GM19324 (cell line): ENCODE results near the gene SNAPC2.
"Not testable (repeated sequence)": the region's sequence is repeated elsewhere in the genome, so short reads cannot be mapped to it uniquely, and the experiment has no call there.

Experiments
- ATAC-seq: cut with Tn5 transposase; IDR thresholded peaks from one replicate; pipeline ENCODE4 v1.9.1; 2021; ENCODE audit warnings: mild to moderate bottlenecking, moderate library complexity; ENCODE audit not compliant: unreplicated experiment, low FRiP score

Gene SNAPC2

DNA sequence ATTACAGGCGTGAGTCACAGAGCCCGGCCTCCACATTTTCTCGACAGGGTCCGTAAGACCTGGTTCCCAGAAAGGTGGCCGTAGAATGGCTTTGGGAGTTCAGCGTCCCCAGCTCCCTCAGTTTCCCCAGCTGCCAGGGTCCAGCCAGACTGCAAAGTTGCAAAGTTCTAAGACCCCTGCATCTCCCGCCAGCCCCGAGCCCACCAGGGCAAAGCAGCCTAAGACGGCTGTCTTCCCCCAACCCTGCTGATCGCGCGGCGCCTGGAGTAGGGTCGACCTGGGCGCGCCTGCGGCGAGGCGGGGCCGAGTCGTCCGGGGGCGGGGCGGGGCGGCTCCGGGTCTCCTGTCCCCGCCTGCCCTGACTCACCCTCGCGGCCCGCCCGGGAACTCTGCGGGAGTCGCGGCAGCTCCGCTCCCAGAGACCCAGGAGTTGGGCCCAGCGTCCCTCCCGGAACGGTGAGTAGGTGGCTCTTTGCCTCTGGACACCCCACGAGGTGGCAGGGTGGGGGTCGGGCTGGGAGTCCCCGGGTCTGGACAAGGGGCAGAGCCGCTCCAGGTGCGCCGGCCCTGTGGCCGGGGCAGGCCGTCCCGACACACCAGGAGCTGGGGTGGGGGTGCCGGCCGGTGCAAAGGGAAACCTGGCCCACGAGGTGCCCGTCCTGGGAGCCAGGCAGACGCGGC is 31.9 kb upstream of the SNAPC2 start, which contains the start of gene LRRC8E:
LRRC8E (plus strand) TSS at position 366 of the 681 bp plus-strand sequence. CDS start 7,094 bp downstream, outside the sequence.
- ATAC-seq: no peak

DNA sequence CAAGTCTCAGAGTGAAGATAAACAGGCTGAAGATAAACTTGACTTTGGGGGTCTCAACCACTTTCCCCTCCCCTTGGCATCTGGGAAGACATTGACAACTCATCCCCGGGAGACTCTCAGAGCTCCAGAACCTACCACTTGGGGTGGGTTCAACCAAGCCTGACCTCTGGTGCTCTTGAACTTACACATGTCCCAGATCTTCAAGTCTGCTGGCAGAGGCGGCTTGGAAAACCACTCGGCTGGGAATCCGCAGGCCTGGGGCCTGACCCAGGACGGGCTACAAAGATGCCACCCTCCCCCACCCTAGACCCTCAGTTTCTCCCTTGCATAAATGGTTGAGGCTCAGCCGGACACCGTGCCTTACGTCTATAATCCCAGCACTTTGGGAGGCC is 31.3 kb upstream of the SNAPC2 start:
- ATAC-seq: no peak

DNA sequence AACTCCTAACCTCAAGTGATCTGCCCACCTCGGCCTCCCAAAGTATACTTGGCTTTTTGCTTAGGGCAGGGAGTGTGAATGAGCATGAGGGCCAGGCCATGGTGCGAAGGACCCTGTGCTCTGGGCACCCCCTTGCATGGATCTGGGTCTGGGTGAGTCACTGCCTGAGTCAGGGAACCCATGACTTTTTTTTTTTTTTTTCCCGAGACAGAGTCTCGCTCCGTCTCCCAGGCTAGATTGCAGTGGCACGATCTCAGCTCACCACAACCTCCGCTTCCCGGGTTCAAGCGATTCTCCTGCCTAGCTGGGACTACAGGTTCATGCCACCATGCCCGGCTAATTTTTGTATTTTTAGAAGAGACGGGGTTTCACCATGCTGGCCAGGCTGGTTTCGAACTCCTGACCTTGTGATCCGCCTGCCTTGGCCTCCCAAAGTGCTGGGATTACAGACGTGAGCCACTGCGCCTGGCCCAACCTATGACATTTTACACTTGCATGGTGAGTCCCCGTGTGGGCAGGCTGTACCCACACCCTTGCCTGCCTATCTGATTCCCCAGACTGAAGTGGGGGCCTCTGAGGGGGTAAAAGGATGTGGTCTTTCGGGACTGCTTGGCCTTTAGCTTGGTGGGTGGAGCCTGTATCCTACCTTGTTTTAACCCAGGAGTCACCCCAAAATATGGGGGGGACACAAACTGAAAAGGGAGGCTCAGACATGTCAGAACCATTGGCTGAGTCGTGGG is 26.6 kb upstream of the SNAPC2 start:
- ATAC-seq: not testable (repeated sequence)

DNA sequence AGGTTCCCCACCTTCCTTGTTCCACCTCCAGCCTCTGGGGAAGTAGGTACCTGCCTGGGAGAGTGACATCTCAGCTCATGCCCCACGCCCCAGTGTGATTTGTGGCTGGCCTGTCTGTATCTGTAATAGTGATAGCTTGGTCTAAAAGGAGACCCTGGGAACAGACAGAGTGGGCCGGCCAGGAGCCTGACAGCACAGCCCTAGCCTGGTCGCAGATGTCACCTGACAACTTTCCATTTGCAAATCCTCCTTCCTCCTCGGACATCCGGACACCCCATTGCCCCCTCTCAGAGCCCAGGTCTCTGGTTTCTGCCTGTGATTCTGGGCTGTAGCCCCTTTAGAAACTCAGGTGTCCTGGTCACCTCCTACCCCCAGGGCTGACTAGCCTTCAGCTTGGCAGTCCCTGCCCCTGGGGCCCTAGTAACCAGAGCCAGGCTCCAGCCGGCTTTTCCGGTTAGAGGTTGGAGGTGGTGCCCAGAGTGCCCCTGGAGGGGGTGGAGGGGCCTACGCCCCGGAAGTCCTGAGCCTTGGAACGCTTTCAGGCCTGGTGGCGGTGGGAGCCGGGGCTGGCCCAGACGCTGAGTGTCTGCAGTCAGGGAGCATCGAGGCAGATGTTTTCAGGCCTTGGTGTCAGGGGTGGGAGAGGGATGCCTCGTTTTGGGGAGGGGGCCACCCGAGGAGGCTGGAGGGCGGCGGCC is 25.4 kb upstream of the SNAPC2 start:
- no peak for ATAC-seq

DNA sequence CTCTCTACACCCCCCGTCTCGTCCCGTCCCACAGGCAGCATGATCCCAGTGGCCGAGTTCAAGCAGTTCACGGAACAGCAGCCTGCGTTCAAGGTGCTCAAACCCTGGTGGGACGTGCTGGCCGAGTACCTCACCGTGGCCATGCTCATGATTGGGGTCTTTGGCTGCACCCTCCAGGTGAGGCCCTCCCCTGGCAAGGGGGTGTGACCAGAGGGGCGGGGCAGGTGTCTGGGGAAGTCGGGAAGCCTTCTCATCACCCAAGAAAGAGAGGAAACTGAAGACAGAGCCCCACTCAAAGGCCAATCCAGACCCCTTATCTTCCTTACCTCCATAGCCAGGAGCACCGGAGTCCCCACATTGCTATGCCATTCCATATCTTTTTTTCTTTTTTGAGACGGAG is 24.6 kb upstream of the SNAPC2 start:
- ATAC-seq: no peak

DNA sequence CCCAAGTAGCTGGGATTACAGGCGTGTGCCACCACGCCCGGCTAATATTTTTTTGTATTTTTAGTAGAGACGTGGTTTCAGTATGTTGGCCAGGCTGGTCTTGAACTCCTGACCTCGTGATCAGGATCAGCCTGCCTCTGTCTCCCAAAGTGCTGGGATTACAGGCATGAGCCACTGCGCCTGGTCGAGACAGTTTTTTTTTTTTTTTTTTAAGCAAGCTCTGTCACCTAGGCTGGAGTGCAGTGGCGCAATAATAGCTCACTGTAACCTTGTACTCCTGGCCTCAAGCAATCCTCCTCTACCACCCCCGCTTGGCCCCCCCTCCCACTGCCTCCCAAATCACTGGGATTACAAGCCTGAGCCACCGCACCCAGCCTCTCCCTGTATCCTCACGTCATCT is 22.8 kb upstream of the SNAPC2 start:
- no peak for ATAC-seq

DNA sequence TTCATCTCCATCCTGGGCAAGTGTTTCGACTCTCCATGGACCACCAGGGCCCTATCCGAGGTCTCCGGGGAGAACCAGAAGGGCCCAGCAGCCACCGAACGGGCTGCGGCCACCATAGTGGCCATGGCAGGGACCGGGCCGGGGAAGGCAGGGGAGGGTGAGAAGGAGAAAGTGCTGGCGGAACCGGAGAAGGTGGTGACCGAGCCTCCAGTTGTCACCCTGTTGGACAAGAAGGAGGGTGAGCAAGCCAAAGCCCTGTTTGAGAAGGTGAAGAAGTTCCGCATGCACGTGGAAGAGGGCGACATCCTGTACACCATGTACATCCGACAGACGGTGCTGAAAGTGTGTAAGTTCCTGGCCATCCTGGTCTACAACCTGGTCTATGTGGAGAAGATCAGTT is 21.2 kb upstream of the SNAPC2 start:
- no peak for ATAC-seq

DNA sequence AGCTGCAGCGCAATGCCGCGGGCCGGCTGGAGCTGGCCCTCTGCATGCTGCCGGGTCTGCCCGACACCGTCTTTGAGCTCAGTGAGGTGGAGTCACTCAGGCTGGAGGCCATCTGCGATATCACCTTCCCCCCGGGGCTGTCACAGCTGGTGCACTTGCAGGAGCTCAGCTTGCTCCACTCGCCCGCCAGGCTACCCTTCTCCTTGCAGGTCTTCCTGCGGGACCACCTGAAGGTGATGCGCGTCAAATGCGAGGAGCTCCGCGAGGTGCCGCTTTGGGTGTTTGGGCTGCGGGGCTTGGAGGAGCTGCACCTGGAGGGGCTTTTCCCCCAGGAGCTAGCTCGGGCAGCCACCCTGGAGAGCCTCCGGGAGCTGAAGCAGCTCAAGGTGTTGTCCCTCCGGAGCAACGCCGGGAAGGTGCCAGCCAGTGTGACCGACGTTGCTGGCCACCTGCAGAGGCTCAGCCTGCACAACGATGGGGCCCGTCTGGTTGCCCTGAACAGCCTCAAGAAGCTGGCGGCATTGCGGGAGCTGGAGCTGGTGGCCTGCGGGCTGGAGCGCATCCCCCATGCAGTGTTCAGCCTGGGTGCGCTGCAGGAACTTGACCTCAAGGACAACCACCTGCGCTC is 20.3 kb upstream of the SNAPC2 start:
- ATAC-seq: no peak

DNA sequence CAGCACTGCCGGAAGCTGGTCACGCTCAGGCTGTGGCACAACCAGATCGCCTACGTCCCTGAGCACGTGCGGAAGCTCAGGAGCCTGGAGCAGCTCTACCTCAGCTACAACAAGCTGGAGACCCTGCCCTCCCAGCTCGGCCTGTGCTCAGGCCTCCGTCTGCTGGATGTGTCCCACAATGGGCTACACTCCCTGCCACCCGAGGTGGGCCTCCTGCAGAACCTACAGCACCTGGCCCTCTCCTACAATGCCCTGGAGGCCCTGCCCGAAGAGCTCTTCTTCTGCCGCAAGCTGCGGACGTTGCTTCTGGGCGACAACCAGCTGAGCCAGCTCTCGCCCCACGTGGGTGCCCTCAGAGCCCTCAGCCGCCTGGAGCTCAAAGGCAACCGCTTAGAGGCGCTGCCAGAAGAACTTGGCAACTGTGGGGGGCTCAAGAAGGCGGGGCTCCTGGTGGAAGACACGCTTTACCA is 19.7 kb upstream of the SNAPC2 start:
- ATAC-seq: no peak

DNA sequence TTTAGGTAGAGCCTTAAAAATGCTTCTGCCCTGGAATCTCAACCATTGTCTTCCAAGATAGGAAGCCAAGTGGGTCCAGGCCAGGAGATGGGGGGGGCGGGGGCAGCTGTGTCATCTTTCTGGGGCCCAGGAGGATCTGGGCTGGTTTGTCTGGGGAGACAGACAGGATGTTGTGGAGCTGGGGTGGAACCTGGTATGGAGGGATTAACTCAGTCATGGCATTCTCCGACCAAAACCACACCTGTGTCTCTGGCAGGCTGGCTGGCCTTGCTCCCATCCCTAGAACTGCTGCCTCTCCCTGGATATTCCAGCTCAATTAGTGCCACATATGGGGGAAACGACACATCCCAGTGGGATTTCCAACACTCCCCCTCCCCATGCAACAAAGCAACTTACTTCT is 19.2 kb upstream of the SNAPC2 start:
- ATAC-seq: no peak

DNA sequence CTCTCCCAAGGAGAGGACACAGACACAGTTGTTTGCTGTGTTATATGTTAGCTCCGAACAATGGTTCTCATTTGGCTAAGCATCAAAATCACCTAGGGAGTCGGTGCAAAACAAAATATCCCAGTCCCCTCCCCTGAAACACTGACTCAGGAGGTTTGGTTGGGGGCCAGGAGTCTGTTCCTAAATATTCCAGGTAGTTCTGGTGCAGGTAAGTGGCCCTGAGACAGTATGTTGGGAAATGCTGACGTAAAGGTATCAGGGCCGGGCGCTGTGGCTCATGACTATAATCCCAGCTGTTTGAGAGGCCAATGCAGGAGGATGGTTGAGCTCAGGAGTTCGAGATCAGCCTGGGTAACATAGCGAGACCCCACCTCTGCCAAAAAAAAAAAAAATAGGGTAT is 18.8 kb upstream of the SNAPC2 start:
- no peak for ATAC-seq

DNA sequence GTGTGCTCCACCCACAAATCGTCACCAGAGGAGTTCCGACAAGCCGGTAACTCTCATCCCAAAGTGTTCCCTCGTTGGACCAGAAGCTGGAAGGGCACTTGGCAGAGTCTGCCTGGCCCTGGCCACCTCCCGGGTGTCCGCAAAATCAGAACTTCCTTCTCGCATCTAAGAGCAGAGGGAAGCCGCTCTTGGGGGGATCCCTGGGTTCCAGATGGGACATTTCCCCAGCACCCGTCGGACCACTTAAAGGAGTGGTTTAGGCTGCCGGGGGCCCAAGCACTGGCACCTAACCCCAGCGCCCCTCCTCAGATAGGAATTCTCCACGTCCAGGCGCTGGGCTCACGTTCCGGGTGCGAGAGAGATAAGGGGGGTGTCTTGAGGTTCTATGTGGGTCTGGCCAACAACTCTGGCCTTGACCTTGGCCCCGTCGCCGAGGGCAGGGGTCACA is 17.3 kb upstream of the SNAPC2 start:
- no peak for ATAC-seq

DNA sequence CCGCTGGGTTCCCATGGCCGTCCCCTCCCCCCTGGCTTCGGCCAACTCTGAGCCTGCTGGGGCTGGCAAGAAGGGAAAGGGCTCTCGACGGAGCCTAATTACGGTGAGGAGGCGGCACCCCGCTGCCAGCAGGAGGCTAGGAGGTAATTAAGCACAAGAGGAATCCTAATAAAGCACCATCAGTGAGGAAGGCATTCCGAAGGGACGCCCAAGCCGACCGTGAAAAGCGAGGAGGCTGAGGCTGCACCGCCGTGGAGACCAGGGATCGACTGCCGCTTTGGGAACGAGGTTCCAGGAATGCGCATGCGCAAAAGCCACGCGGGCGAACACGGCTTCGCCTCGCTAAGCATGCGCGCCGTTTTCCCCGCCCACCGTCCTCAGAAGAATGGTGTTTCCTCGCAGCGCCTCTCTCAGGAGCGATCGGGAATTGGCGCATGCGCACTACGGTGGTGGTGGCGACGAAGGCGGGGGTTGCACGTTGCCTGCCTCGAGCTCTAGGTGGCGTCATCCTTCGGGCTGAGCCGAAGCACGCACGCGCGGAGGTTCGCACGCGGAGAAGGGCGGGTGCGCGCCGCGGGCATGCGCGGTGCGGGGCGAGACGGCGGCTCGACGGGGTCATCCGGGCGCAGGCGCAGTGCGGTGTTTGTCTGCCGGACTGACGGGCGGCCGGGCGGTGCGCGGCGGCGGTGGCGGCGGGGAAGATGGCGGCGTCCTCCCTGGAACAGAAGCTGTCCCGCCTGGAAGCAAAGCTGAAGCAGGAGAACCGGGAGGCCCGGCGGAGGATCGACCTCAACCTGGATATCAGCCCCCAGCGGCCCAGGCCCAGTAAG is 16.7 kb upstream of the SNAPC2 start, which contains the start of gene MAP2K7:
MAP2K7 (plus strand) TSS at position 634 of the 830 bp plus-strand sequence; CDS start at position 702, 68 bp downstream.
- peak; percentile 91 for ATAC-seq

DNA sequence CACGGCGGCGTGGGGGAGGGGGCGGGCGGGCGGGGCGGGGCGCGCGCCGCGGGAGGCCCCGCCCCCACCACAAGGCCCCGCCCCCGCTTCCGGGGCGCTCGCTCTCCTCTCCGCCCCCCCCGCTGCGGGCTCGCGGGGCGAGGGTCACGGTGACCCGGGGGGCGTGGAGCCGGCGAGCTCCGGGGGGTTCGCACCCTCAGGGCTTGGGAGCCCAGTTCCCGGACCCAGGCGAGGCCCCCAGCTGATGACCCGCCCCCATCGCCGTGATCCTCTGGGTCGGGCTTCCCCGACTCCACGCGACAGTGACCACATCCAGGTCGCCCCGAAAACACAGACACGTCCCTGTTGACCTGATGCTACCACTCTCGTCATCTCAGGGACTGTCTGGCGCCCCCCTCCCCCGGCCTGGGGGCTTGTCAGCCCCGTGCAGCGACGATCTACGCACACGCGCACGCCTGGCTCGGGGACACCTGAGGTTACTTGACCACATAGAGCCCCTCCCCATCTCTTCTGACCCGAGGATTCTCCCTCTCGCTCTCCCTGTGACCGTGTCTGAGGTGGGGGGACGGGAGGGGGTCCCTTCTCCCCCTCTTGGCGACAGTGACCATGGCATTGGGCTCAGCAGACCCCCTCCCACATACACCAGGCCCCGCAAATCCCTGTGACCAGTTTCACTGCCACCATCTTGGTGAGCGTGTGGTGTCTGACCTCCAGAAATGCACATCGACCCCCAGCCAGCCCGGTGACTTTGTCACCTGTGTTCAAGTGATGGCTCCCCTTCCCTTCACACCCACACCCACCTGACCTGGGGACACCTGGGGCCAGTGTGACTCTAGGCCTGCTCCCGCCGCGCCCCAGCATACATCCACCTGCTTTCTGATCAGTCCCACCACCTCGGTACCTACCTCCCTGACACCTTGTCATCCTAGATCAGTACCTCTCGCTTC is 15.8 kb upstream of the SNAPC2 start:
- peak; percentile 36 for ATAC-seq

DNA sequence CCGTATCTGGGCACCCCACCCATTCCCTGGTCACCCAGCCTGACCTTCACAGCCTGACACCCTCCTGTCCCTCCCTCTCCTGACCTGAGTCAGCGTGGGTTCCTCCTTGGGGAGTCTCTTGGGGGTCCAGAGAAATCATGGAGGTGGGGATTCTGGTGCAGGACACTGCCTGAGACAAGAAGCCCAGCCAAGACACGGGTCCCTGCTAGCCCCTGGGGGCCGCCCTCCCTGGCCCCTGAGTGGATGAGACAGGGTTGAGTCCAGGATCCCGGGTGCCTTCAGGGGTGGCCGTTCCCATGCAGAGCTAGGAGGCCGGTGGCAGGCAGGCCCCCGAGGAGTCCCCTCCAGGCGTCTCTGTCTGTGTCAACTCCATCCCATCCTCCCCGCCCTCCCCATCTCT is 14.9 kb upstream of the SNAPC2 start:
- no peak for ATAC-seq

DNA sequence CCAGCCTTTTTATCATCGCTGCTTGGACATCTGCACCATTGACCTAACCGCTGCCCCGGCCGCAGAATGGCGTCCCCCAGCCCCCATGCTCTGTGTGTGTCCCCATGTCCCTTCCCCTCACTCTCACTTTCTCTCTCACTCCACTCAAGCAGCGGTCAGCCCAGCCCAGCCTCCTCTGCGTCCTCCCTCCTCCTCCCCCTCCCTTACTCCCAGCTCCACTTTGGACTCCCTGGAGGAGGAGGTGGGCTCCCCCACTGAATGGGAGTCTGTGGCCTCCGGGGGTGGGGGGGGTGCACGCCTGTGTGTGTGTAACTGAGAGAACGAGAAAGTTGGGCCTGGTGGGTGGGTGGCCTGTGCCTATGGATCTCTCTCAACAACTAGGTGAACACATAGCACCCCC is 14.3 kb upstream of the SNAPC2 start:
- no peak for ATAC-seq

DNA sequence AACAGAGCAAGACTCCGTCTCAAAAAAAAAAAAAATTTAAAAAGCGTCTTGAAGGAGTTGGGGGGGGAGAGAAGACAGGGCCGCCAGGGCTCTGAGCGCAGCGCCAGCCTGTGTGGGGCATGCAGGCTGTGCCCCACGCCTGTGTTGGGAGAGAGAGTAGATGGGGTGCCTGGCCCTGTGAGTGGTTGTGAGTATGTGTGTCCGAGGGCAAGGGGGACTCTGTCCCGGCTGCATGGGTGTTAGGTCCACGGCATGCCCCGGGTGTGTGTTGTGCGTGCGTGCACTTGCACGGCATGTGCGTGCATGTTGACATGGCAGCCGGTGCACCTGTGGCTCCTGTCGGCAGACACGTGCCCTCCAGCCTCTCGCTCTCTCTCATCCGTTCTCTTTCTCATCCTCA is 13.0 kb upstream of the SNAPC2 start:
- ATAC-seq: no peak

DNA sequence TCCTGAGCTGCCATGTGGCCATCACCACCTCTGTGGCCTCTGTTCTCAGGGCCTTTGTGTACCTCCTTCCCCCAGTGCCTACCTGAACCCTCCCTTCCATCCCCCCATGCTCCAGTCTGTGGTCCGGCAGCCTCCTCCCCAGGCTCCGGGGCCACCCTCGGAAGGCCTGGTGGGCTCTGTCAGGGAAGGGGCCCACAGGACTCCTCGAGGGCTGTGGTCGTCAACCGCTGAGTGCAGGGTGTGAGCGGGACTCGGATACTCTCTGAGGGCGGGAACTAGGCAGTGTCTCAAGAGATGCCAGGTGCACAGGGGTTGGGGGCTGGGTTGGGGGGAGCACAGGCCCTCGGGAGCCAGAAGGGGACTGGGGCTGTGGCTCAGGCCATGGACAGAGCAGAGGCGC is 12.6 kb upstream of the SNAPC2 start:
- ATAC-seq: no peak
